Fibroblast of skin of left quadriceps (primary cell): ENCODE measurements around the gene RNF114.
"Not testable (repeated sequence)": the region's sequence is repeated elsewhere in the genome, so short reads cannot be mapped to it uniquely, and the experiment has no call there.

ENCODE experiments used
- DNase-seq, 2 experiments: peaks; one replicate each; pipeline ENCODE4 v3.0.0-alpha.2; 2013; ENCODE audit warnings: low read depth in 2 of 2

The RNF114 gene, protein sequence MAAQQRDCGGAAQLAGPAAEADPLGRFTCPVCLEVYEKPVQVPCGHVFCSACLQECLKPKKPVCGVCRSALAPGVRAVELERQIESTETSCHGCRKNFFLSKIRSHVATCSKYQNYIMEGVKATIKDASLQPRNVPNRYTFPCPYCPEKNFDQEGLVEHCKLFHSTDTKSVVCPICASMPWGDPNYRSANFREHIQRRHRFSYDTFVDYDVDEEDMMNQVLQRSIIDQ

DNA sequence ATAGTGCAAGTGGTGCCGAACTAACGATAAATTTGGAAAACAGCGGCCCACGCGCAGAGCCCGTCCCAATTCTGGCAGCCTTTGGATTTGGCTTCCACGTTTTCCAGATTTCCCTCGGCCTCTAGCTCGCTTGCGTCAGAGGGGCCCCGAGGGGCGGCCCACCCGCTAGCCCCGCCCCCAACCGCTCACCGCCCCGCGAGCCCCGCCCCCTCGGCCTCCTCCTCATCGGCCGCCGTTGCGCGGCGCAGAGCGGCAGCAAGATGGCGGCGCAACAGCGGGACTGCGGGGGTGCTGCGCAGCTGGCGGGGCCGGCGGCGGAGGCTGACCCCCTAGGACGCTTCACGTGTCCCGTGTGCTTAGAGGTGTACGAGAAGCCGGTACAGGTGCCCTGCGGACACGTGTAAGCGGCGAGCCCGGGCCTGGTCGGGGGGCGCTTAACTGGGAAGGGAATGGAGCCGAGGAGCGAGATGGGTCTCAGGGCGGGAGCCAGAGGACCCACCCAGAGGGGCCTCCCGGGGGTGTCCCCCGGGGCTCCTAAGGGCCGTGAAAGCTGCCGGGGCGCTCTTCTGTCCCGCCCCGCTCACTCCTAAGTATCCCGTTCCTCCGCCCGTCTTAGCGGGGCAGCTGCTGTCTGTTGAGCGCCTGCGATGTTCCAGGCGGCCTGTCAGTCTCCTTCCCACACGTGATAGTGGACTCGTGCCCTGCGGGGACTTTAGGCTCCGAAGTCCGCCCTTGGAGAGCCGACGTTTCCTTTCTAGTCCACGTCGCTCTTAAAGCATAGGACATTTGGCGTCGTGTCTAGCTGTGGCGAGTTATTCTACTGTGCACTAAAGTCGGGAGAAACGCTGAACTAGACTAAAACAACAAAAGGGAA is at the start of gene RNF114:
RNF114 (plus strand) TSS at position 245 of the 874 bp plus-strand sequence; CDS start at position 261, 16 bp downstream.
- DNase-seq, result peak; percentile 81 to 85

DNA sequence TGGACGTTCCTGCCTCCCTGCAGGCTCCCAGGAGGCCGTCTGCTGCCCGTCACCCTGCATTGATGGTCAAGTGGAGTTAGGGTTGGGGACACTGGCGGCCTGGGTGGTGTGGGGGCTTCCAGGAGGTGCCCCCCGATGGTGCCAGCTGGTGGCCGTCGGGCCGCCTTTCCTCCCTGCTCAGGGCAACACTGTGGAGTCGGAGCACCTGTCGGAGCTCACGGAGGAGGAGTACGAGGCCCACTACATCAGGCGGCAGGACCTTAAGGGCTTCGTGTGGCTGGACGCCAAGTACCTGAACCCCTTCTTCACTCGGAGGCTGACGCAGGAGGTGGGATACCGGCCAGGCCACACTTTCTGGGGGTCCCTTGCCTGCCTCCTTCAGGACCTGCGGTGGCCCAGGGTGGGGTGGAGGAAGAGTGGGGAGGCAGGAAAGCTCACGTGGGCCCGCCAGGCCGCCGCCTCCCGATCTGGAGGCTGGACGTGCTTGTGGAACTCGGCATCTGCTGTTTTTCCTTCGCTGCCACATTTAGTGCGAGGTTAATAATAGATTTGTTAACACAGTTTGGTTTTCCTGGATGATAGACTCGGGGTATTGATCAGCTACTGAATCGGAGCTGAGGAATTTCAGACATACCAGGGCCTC is 49.5 kb upstream of the RNF114 start:
- DNase-seq, result no peak

DNA sequence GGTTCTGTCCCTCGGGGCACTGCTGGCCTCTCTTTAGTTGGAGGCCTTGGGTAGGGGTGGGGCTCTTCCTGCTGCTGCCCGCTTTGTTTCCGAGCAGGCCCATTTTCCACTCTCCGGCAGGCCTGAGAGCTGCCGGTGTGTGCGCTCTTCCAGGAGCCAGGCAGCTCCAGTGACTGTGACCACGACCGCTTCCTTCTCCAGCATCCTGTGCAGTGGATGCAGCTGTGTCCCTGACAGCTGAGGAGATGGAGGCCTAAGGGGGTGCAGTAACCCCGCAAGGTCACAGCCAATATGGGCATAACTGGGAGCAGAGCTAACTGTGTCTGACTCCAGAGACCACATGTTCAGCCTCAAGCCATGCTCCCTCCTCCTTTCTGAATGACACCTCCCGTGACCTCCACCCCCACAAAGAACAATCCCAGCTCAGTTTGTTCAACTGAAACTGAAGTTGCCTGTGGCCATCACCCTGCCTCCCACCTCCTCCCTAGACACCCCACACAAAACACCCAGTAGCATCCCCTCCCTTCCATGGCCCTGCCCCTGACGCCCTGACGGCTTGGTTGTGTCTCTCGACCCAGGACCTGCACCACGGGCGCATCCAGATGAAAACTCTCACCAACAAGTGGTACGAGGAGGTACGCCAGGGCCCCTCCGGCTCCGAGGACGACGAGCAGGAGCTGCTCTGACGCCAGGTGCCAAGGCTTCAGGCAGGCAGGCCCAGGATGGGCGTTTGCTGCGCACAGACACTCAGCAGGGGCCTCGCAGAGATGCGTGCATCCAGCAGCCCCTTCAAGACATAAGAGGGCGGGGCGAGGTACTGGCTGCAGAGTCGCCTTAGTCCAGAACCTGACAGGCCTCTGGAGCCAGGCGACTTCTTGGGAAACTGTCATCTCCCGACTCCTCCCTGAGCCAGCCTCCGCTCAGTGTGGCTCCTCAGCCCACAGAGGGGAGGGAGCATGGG is 48.7 kb upstream of the RNF114 start:
- no peak for DNase-seq

DNA sequence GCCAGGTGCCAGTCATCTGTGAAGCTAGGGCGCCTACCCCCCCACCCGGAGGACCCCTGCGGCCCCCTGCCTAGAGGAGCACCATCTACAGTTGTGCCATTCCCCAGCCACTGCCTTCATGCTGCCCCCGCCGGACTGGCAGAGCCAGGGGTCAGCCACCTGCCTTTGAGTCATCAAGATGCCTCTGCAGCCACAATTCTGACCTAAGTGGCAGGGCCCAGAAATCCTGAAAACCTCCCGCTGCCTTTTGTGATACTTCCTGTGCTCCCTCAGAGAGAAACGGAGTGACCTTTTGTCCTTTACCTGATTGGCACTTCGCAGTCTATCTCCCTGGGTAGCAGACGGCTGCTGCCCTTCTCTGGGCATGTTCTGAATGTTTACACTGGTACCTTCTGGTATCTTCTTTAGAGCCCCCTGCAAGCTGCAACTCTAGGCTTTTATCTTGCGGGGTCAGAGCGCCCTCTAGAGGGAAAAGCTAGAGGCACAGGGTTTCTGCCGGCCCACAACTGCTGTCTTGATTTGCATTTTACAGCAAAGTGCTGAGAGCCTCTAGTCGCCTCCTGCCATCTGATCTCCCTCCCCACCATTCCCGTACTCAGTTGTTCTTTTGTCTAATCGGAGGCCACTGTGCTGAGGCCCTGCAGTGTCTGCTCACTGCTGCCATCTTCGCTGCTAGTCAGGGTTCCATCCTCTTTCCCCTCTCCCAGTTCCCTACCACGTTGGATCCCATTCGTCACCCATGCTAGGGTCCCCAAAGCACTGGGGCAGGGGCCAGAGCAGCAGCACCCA is 47.8 kb upstream of the RNF114 start:
- DNase-seq, result no peak

DNA sequence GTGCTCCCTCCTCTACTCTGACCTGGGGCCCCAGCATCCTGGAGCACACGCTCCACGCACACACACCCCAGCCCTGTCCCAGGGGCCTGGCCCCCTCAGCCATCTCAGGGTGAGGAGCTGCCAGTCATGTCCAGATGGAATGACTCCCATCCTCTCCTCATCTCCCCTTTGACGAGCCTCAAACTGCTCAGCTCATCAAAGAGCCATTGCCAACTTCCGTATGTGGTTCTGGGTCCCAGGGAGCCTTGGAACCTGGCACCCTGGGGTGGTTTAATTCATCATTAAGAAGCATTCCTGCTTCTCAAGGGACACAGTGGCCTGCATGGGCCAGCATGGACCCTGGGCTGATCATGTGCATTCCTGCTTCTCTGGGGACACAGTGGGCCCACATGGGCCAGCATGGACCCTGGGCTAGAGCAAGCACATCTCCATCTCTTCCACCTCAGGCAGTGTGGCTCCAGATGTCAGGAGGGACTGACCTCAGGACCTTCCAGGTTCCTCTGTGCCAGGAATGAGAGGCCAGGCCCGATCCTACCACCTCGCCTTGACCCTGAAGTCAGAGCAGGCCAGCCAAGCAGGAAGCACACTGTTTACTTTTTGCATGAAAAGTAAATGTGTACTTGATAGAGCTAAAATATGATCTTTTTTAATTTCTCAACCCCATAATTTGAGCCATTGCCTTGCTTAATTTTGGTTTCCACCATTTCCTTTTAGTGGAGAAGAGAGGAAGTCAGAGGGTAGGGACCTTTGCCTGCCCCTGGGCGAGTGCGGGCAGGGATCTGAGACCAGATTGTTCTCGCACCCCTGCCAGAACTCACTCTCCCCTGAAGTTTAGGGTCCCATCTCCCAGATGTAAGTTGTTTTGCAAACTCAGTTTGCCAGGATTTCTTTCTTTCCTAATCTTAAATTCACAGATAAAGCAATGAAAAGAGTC is 46.9 kb upstream of the RNF114 start:
- DNase-seq, result no peak

DNA sequence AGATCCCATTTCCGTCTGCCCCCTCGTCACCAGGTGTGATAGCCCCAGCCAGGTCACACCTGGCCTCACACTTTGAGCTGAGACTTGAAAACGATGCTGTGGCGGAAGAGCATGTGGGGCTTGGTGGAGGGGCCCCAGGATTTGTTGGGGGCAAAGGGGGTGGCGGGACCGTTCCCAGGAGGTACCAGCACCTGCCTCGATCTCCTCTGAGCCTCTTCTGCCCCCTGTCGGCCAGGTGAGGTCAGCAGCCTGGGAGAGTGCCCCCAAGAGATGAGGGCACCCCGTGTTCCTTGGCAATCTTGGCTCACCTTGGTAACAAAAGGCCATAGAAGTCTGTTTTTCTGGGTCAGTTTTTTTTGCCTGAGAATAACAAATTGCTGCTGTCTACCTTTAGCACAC is 46.3 kb upstream of the RNF114 start:
- no peak for DNase-seq

DNA sequence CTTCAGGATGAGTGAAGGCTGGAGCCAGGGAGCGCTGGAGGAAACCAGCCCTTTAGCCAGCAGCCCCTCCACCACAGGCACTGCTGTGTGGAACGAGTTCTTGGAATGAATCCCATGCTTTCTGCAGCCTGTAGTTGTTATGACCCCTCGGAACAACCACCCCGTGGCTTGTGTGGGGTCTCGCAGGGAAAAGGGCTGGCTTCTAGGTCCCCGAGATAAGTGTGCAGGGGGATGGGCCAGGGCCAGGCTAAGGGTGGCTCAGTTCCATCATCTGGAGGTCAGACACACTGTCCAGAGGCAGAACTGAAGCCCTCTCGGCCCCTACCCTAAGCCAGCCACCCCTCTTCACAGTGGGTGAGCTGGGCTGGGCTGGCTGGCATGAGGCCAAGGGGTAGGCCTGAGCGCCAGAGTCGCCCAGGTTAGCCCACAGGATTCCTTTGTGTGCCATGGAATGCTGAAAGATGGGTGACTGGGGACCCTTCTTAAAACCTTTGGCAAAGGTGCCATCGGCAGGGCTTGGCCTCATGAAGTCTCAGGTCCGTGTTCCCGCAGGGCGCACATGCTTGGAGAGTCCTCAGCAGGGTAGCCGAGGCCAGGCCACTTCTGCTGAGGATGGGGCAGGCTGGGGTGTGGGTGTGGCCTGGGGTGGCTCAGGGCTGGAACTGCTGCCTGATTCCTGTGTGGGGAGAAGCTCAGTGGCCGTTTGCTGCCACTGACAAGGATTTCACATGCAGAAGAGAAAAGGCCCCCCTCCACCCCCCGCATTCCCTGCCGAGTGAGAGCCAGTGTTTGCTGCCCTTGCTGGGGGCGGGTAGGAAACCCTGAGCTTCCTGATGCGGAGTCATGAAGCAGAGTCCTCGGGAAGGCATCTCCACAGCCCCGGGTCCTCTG is 45.5 kb upstream of the RNF114 start:
- no peak for DNase-seq

DNA sequence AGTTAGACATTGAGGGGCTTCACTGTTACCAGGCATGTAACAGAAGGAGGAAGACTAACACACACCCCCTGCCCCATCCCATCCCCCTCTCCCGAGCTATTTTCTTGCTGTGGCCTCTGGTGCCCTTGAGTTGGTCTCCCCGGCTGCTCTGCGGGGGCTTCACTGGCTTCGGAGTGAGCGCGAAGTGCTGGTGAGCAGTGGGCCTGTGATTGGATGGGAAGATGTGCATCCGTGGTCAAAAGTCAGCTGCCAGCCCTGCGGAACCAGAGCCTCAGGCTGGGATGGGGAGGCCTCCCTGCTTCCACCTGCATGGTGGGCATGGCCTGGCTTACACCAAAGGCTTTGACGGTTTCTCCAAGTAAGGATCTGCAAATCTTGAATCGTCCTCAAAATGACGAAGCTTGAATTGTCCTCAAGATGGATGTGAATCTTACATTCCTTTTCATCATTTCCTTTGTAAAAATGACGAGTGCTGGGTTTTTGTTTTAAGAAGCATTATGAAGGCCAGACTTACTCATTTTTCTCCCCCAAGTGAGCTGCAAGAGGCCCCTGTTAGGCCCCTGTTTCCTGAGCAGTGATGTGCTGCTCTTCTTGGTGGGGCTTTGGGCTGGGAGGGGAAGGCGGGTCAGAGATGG is 44.6 kb upstream of the RNF114 start:
- peak in 1 of 2 experiments; percentile 5 for DNase-seq

DNA sequence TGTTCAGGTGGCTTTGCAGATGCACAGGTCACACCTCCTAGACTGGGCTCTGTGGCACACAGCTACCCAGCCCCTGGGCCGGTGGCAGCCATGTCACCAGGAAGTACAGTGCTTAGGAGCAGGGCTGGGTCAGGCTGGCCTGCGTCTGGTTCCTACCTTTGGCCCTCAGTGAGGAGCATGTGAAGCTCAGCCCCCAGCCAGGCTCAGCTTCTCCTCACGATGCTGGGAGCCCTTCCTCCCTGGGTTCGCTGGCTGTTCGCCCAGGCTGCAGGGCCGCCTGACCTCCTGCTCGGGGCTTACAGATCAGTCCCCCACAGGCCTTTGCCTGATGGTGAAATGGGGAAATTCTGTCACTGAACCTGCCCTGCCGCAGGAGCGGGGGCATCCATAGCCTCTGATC is 43.9 kb upstream of the RNF114 start:
- DNase-seq, result no peak

DNA sequence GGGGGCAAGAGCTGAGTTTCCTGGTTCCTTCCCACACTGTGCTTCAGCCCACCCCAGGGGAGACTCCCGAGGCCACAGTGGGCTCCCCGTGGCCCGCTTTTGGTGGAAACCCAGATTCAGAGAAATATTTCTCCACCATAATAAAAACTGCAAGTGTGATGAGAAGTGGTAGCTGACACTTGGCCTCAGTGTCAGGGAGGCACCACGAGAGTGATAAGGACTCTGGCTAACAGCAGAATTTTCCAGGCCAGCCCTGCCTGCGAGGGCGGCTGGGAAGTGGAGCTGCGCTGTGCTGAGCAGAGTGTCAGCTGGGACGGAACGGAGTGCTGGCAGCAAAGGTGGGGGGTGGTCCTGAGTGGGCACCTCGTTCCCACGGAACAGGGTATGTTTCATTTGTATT is 43.4 kb upstream of the RNF114 start:
- DNase-seq, result no peak

DNA sequence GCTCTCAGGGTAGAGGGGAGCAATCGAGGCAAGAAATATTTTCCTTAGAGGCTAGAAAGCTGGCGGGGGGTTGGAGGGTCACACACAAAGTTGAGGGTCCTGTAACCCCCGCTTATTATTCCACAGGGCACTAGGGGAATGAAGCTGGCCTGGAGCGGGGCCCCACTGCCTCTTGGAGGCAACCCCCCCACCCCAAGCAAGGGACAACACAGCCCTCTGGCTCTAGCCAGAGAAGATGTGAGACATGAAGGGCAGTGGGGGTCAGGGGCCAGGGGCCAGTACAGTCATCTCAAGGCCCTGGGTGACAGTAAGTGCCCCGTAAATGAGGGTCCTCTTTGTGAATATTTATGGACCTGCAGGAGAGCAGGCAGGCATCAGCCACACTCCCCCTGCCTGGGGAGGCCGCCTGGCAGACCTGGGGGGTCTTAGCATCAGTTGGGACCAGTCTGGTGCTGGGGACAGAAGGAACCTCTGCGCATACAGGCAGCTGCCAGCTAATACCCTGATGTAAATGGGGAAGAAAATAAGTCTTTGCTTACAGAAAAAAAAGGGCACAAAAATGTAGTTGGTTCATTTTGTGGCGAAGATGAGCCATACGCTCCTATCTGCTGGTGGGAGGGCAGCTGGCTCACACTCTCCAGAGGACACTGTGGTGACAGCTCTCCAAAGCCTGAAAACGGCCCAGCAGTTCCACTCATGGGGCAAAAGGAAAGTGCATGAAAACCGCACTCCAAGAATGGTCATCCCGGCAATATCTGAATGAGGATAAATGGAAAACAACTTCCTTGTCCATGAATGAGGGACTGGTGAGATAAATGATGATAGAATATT is 42.7 kb upstream of the RNF114 start:
- no peak for DNase-seq

DNA sequence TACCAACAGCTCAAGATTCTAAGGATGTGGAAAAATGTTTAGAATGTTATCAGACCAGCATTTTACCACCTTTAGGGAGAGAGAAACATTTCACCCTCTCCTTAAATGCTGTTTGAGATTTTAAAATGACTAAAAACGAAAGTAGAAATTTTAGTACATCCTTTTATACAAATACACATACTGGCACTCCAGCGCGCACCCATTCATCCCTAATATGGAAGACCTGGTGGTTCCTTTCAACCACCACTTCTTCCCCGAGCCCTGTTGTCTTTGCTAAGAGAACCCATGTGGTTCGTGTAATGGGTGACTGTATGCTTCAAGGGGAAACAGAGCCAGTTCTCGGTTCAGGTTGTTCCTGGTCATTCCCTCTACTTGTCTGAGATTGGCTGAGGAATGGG is 42.1 kb upstream of the RNF114 start:
- no peak for DNase-seq

DNA sequence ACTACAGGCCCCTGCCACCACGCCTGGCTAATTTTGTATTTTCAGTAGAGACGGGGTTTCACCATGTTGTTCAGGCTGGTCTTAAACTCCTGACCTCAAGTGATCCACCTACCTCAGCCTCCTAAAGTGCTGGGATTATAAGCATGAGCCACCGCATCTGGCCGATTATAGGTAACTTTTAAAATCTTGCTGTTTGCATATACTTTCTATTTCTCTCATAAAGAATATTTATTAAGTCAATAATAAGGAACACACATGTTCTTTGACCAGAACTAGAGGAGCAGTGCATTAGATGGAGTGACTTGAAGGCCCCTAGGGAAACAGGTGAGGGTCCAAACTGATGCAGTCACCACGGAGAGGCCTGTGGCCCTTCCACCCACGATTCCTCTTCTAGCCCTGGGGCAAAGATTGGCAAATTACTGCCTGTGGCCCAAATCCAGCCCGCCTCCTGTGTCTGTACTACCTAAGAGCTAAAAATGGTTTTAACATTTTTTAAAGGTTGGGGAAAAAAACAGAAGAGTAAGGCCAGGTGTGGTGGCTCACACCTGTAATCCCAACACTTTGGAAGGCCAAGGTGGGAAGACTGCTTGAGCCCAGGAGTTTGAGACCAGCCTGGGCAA is 40.6 kb upstream of the RNF114 start:
- DNase-seq, result not testable (repeated sequence)

DNA sequence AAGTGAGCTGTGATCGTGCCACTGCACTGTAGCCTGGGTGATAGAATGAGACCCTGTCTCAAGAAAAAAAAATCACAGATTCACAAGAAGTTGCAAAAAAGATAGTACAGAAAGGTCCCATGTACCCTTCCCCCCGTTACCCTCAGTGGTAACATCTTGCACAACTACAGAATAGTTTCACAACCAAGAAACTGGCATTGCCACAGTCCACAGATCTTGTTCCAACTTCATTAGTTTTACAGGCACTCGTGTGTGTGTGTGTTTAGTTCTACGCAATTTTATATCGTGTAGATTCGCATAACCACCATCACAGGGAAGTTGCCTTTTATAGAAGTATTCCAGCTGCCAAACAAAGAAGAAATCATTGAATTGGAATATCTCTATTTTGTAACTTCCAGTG is 40.0 kb upstream of the RNF114 start:
- no peak for DNase-seq

DNA sequence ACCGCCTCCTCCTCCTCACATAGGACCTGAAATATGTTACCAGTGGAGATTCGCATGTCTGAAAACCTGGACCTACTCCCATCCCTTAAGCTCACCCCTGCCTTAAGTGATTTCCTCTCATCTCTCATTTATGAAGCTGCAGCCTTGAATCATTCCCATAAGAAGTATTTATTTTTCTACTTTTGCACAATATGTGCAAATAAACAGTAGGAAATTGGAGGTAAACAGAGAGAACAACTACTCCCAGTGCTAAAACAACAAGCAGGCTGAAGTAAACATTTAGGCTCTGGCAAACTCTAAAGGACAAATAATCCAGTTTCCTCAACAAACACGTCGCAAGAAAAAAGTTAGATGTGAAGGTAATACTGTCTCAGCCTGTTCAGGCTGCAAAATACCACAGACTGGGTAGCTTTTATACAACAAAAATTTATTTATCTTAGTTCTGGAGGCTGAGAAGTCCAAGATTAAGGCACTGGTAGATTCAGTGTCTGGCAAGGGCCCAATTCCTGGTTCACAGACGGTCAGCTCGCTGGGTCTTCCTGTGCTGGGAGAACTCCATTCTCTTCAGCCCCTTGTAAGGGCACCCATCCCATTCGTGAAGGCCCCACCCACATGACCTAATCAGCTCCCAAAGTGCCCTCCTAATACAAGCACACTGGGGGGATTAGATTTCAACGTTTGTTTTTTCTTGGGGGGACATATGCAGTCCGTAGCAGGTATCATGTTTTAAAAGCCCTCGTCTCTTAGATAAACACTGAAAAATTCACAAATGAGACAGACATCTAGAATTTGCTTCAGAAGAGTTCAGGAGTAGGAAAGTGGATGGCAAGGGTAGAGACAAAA is 36.4 kb upstream of the RNF114 start:
- DNase-seq, result no peak

DNA sequence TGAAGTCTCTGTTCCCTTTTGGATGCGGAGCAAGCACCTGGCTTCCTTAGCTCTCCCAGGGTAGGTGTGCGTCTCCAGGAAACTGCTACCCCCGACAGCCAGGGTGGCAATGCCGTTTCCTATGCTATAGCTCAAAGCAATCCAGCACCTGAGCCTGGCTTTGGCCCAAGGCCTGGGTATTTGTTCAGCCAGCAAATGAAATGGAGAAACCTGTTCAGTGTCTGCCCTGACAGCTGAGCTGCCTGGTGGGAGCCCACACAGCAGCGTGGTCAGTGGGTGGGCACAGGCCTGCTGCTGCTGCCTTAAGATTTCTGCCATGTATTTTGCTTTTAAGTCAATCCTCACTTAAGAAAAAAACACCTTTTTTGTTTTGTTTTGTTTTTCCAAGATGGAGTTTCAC is 34.6 kb upstream of the RNF114 start:
- no peak for DNase-seq
